ENCODE measurements around the gene ACP6.

The ACP6 gene

DNA sequence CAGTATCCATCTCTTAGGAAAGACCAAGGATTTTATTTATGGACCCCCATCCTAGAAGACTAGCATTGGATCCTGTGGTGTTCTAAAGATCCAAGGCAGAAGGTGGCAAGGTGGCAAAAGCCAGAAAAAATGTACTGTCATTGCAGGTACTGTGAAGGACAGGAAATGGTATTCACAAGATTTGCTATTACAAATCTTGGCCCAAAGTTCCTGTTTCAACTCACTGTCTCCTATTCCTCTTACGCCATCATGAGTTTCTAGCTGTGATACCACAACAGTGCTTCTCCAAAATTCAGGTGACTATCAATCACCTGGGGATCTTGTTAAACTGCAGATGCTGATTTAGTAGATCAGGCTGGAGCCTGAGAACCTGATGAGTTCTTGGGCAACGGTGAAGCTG lies 21.4 kb downstream of the ACP6 start:
- DNase-seq = no peak

DNA sequence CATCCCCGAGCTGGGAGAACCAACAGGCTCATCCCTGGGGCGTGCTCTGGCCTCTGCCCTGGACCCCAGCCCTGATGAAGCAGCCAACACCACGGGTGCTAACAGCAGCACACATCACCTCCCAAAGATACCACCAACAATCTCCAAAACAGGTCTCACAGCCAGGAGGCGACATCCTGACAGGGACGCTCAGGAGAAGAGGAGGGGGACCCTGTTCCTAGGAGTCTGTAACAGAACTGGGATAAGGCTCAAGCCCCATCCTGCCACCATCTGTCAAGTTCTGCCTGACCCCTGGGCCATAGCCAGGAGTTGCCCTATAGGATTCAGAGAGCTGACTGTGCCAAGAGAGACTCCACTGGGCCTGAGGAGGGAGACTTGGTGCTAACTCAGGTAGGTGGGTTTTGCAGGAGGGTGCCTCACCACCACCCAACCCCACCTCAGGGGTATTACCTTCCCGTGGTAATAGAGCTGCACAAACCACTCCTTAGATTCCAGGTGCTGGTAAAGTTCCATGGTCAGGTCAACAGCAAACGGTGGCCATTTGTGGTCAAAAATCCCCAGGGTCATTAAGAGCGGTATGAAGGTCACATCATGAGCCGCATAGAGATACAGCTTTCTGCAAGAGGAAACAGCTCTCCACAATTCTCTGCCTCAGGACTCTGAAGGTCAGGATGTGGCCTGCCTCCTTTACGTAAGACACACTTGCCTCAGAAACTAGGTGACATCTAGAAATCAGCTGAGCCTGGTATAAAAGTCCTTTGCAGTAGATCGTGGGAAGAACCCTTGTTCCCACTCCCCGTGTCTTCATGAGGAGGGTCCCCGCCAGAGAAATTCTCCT lies 22.3 kb downstream of the ACP6 start:
- no peak for DNase-seq

DNA sequence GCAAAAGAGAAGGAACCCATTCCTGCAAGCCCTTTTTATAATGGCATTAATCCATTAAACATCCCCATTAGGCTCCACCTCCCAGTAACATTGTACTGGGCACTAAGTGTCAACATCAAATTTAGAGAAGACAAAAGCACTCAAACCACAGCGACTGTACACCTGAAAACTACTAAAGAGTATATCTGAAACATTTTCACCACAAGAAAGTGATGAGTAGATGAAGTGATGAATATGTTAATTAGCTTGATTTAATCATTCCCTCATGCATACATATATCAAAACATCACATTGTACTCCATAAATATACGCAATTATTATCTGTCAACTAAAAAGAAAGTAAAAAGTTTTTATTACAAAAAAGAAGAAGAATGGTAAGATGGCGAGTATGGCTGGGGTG lies 26.4 kb downstream of the ACP6 start:
- DNase-seq = no peak

DNA sequence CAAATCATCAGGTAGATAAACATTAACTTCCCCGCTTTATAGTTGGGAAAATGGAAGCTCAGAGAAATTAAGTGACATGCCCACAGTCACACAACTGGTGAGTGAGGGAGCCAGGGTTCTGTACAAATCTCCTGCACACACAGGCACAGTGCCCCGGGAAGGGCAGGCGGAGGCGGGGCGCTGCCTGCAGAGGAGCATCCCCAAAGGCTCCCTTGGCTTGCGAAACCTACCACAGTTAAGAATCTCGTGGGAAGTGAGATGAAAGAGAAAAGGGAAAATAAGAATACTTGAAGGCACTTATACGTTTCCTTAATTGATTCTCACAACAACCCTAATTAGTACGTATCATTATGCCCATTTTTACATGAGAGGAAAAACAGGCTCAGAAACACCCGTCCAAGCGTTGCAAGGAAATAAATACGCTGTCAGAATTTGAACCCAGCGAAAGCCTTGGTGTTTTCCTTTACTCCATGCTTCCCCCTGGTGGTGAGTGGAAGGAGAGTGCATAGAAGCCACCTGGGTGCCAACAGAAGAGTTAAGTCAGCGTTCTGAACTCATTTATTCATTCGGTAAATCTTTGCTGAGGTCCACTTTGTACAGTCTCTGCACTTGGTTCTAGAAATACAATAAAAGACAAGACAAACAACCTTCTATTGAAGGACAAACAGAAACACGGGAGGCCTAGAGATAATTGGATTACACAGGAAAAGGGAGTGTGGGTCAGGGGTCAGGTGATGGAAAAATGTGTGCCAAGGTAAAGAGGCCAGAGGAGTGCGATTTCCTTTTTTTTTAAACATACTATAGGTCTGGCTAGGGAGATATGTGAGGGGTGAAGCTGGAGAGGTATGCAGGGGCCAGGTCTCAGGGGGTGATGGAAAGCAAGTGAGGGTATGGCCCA lies 28.4 kb downstream of the ACP6 start:
- DNase-seq = peak; percentile 68

DNA sequence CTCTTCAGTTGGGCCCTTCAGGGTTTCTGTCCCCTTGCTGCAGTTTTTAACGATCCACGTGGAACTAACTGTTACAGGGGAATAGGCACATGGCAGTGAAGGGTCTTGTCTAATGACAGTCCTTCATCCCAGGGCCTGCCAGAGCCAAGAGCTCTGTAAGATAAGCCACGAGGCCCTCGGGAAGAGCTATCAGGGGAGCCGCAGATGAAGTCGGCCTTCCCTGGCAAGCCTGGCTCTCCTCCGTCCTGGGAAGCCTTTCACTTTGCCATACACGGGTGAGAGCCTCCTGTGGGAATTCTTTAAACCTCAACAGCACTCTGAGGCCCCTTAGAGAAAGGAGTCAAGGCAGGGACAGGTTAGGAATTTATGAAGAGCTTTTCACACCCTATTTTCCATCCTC lies 29.0 kb downstream of the ACP6 start:
- peak; percentile 0 for DNase-seq

DNA sequence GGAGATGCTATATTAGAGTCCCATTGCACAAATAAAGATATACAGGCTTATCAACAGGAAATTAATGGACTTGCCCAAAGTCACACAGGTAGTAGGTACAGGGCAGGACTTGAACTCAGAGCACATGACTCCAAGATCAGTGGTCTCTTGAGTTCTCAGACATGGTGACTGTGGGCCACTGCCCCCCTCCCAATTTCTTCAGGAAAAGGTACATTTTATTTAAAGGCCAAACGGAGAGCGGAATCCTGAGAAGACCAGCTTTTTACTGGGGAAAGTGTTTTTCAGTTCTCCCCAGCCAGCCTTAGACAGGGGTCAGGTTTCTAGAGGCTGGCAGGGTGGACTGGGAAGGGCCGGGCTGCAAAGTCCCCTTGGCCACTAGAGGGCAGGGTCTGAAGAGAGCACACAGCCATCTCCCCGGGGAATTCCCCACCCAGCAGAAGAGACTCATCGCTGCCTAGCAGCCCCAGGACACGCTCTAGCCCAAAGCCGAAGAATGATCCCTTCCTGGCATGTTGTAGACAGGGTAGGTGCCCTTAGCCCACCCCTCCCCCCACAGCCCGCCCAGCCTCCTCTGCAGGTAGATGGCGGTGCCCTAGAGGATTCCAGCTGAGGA lies 29.7 kb downstream of the ACP6 start:
- peak; percentile 30 for DNase-seq

DNA sequence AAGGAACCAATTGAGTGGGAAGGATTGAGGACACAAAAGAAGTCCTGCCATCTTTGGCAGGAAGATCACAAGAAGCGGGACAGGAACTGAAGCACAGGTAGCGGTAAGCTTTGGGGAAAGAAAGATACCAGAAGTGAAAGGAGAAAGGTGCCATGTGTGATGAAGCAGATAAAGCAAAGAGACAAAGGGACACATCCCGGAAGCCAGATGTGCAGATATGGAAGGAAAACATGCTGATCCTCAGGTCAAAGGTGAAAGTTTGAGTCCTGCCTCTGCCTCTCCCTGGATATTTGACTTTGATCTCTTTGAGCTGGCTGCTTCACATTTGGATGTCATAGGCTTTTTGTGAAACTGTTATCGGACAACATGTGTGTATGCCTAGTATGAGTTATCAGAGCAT lies 34.0 kb downstream of the ACP6 start:
- no peak for DNase-seq

DNA sequence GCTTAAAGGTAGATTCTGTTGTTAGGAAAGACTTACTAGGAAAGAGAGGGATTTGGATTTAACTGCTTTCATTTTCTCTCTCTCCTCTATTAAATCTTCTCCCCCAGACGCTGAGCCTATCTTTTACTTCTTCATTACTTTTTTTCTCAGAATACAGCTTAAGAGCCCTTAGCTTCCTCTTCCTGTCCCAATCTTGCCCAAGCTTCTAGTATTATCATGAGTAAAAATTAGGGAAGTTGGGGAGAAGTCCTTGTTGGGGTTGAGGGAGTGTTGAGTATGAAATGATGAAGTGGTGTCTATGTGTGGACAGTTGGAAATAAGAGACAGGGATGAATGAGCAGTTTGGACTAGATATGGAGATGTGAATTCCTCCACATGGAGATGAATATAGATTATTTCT lies 35.0 kb downstream of the ACP6 start:
- DNase-seq = no peak

DNA sequence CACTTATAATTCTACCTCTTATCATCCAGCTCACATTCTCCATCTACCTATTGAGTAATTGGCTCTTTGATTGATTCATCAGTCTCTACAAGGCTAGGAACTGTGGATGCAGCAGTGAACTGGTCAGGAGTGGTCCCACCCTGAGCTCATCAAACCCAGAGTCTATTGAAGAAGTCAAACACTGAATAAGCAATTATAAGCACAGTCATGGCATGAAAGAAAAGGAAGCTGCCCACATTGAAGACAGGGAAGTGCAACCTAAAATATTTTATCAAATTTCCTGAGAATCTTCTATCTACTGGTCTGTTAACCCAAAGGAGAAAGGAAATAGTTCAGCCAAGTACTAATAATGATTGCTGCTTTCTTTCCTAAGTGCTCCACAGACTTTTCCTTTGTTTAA lies 35.7 kb downstream of the ACP6 start:
- DNase-seq = no peak

DNA sequence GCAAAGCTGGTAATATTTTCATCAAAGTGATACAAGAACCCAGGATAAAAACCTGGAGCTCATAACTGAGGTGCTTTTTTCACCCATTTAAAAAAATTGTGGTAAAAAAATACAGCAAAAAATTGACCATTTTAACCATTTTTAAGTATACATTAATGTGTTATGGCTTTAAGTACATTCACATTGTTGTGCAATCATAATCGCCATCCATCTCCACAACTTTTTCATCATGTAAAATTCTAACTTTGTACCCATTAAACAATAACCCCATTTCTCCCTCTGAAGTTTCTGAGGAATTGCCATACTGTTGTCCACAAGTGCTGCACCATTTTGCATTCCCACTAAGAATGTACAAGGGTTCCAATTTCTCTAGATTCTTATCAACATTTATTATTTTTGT lies 36.6 kb downstream of the ACP6 start:
- DNase-seq = no peak

DNA sequence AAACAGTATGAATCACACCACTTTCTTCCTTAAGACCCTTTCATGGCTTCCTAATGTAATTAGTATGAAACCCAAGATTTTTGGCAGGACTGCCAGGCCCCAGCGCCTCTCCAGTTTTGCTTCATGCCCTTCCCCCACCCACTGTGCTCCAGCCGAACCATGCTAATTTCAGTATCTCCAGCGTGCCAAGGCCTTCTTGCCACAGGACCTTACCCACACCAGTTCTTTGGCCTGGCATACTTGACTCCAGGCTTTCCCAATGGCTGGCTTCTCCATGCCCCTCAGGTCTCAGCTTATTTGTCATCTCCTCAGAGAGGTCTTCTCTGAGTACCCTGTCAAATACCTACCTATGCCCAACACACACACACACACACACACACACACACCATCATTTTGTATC lies 38.5 kb downstream of the ACP6 start:
- DNase-seq = no peak

DNA sequence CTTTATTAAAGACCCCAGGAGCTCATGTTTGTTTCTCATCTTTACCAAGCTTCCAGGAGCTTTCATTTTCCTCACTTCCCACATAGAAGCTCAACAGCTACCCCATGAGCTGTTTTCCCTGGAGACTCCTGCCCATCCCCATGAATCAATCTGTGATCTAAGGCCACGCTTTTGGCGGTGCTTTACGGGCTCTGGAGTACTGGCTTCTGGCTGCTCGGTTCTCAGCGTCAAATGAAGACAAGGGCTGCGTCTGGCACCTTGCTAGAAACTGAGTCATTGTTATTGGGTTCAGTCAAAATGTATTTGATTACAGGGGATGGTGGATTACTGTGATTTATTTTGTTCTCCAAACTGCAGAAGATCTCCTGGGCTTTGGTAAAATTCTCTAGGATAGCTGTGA lies 39.9 kb downstream of the ACP6 start:
- DNase-seq = no peak

DNA sequence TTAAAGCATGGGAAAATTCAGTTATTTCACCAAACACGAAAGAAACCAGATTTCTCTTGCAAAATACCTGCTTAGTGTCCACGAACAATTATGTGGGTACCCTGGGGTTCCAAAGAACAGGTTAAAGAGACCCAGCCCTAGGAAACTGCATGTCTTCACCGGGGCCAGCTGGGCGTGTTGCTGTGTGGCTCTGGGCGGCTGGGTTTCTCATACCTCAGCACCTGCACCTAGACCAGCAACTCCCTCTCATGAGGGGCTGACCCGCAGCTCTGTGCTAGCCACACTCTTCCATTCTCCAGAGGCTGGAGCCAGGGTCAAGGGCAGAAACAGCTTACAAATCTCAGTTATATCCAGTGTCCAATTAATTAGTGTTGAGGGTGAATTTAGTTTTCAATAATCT lies 40.3 kb downstream of the ACP6 start:
- no peak for DNase-seq

DNA sequence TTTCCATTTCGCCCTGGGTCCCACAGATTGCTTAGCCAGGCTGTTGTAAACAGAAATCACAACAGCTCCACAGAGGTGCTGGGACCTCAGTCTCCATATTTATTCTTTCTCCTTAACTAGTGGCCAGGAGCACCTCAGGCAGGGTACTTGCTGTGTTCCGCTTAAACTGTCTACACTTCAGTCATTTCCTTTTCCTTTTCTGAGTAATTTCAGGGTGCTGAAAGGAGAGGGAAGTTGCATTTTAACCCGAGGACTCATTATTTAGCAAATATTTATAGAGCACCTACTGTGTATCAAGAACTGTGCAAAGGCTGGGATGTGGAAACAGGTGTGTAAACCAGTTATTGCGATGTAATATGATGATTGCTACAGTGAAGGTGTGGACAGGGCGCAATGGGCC lies 41.9 kb downstream of the ACP6 start:
- no peak for DNase-seq

DNA sequence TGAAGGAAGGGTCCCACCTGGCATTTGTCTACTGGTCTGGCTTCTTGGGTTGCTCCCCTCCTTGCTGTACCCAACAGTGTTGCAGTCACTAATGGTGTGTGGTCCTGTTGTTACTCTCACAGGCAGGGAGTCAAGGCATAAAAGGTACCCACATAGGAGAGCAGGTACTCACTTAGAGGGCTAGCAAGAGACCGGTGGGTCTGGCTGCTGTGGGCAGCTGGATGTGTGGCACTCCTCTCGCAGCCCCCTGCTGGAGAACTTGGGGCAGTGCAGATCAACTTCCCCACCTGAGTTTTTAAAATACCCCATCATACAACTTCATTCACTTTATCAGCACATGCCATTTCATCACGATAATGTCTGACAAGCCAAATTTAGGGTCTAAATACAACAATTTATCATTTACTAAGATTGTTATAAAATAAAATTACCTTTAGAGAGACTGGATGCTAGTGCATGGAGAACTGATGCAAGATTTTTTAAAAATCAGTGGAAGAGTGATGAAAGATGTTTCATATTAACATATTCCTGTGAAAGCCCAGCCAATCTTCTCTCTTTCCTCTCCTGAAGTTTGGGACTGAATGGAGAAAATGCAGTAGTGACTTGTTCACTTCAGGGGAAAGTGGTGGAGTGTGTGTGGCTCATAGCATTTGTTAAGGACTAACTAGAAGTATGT lies 42.8 kb downstream of the ACP6 start:
- DNase-seq = peak; percentile 28

DNA sequence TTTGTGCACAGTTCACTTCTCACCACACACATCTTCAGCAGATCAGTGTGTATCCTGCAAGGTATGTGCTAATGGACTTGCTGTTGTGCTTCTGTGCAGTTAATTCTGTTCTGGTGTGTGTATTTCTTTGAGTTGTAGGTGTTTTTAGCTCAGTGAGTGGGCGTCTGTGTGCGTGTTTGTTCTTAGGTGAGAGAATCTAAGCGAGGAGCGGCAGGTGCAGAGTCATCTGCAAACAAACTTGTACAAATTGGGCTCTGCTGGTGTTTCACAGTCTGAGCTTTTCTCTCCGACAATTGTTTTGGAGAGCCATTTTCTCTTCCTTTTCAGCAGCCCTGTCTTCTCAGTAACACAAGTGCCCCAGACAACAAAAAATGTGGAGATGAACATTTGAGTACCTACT lies 43.6 kb downstream of the ACP6 start:
- no peak for DNase-seq

DNA sequence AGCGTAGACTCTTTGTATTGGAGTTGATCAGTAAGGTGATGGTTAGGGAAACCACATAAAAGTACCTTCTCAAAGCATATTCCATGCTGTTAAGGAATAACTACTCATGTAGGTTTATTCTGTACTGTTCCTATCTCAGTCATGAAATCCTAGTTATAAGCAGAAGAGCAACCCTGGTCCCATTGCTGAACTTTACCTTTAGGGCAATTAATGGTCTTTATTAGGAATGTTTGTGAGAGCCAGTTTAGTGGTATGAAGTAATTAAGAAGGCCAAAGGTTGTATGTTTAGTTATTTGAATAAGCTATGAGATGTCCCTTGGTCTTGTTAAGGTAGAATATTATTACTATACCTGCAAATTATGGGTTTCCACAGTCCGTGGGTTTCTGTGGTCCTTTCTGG lies 44.0 kb downstream of the ACP6 start:
- no peak for DNase-seq

DNA sequence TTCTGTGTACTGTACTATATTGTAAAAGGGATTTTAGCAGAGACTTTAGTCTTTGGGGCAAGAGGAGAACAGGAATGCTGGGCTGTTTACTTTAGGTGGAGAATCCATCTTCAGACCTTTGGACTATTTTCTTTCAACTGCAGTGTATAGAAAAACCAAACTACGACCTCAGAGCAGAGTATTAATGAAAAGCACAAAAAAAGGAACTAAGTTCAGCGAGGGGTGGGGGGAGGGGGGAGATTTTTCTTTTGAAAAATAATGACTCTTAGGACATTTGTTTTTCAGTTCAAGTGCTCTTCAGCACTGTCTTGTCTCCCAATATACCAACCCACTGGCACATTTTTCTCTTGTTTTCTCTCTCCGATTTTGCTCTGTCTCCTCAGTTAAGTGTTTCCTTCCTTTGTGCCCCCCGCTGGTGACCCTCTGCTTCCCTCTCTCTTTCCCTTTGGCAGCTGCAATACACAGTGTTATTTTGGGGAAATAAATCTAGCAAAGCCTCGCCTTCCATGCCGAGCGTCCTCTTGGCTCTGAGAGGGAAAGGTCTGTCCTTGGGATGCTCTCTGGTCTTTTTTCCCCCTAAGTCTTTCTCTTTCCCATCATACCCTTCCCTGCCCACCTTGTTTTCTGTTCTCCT lies 44.8 kb downstream of the ACP6 start:
- no peak for DNase-seq

DNA sequence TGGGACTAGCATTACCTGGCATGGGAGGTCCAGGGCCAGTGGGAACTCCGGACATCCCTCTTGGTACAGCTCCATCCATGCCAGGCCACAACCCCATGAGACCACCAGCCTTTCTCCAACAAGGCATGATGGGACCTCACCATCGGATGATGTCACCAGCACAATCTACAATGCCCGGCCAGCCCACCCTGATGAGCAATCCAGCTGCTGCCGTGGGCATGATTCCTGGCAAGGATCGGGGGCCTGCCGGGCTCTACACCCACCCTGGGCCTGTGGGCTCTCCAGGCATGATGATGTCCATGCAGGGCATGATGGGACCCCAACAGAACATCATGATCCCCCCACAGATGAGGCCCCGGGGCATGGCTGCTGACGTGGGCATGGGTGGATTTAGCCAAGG lies 45.8 kb downstream of the ACP6 start:
- DNase-seq = no peak

DNA sequence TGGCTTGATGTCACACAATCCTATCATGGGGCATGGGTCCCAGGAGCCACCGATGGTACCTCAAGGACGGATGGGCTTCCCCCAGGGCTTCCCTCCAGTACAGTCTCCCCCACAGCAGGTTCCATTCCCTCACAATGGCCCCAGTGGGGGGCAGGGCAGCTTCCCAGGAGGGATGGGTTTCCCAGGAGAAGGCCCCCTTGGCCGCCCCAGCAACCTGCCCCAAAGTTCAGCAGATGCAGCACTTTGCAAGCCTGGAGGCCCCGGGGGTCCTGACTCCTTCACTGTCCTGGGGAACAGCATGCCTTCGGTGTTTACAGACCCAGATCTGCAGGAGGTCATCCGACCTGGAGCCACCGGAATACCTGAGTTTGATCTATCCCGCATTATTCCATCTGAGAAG lies 46.3 kb downstream of the ACP6 start:
- no peak for DNase-seq

DNA sequence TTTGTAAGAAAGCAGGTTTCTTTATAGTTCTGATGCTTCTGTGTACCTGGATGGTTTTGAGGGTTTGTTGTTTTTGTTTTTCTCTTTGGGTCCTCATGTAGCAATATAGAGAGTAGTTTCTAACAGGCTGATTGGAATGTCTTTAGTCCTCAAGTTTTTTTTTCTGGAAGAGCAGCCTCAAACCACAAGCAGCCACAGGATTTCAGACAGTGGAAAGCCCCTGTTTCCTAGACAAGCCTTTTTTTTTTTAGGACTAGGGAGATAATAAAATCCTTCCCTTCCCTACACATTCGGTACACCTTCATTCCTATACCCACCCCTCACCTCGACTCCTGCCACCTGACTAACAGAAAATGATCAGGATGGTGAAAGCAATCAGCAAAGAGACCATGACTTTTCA lies 47.6 kb downstream of the ACP6 start:
- DNase-seq = no peak

DNA sequence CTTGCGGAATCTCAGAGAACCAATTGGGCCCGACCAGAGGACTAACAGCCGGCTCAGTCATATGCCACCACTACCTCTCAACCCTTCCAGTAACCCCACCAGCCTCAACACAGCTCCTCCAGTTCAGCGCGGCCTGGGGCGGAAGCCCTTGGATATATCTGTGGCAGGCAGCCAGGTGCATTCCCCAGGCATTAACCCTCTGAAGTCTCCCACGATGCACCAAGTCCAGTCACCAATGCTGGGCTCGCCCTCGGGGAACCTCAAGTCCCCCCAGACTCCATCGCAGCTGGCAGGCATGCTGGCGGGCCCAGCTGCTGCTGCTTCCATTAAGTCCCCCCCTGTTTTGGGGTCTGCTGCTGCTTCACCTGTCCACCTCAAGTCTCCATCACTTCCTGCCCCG lies 49.8 kb downstream of the ACP6 start:
- no peak for DNase-seq

DNA sequence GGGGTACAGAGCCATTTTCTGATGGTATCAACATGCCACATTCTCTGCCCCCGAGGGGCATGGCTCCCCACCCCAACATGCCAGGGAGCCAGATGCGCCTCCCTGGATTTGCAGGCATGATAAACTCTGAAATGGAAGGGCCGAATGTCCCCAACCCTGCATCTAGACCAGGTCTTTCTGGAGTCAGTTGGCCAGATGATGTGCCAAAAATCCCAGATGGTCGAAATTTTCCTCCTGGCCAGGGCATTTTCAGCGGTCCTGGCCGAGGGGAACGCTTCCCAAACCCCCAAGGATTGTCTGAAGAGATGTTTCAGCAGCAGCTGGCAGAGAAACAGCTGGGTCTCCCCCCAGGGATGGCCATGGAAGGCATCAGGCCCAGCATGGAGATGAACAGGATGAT lies 50.6 kb downstream of the ACP6 start:
- no peak for DNase-seq

Measured in NCI-H1694 (cell line).